GF-D8 (cell line): ENCODE data around the gene FCSK.

Experiments used
- DNase-seq: peaks from one replicate; lab custom pipeline; 2025; lab: John Stamatoyannopoulos, UW

FCSK gene

DNA sequence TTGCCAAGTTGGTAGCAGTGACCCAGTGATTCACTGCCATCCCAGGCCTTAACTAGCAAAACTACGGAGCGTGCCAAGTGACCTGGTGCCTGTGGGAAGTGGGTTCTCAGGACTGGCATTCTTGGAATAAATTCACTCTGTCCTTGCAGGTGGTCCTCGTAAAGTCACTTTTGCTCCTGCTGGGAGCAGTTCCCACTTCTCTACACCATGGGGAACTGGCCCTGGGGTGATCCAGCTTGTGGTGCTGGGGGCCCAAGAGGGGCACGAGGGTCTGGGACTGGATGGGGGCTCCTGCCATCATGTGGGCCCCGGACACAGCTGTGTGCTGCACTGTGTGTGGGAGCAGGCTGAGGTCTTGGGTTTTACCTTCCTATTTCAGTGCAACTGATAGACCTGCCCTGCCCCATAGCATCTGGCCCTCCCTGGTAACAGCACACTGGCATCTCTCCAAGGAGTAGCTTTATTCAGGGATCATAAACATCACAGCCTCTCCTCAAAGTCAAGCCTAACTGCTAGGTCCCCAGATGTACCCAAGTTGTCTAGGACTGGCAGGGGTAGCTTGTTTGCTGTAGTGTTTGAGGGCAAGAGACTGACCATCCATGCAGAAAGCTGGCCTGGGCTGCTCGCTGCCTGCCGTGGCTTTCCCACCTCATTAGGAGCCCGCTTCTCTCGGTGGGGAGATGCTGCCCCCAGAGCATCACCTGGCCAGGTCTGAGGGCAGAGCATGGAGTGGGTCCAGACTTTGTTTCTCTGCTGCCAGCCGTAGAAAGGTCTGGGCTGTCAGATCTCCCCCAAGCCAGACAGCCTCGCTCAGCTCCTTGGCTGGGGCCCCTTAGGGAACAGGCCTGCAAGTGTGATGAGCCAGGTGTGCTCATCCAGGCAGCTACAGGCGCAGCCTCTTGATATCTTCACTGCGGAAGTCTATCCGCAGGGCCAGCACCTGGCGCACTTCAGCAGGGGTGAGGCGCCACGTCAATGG is 26.0 kb downstream of the FCSK start:
- DNase-seq, result no peak

DNA sequence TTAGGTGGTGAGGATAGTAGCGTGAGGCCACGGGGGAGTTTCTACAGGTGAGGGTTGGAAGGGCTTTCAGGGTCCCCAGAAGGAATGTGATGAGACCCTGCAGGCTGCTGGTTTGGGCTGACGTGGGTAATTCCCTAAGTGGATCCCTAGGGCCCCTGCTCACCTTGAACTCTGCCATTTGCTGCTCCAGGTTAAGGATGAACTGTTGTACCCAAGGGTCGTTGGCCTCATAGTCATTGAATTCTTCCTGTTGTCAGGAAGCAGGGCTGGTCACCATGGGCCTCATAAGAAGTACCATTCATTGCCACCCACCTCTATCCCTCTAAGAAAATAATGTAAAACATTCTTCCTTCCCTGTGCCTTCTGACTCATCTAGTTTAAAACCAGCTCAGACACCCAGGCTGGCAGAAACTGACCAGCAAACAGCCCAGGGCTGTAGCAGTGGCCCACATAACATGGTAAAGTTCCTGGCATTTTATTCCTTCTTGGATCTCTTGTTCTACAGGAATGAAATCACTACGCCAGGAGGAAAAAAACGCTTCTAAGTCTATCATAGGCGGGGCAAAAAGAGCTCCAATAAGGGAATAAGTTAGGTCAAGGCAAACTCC is 27.6 kb downstream of the FCSK start:
- DNase-seq, result no peak

DNA sequence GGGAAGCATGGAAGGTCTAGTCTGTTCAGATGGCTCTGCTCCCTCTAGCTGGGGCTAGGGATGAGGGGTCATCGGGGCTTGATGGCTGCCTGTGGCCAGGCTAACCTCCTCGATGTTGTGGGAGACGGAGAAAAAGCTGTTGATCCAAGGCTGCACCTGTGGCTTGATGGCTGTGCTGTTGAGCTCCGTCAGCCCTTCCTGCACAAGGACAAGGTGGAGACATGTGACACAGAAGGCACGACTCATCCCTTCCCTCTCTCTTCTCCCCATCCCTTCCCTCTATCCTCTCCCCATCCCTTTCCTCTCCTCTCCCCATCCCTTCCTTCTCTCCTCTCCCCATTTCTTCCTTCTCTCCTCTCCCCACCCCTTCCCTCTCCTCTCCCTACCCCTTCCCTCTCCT is 28.2 kb downstream of the FCSK start:
- no peak for DNase-seq

DNA sequence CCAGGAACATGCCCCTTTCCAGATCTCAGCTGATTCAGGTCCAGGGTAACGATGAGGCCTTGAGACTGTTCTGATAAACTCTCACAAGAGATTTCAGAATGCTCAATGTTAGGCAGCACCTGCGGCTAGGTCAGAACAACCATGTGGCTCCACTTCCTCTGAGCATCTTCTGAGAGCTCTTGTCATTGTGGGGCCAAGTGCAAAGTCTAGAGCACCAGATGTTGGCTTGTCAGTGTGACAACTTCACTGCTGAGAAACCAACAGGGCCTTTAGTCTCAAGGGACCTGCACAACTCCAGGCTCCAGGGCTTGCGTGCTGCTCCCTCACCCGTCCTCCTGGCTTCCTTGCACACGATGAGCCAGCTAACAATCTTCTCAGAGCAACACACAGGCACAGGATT is 29.0 kb downstream of the FCSK start:
- no peak for DNase-seq

DNA sequence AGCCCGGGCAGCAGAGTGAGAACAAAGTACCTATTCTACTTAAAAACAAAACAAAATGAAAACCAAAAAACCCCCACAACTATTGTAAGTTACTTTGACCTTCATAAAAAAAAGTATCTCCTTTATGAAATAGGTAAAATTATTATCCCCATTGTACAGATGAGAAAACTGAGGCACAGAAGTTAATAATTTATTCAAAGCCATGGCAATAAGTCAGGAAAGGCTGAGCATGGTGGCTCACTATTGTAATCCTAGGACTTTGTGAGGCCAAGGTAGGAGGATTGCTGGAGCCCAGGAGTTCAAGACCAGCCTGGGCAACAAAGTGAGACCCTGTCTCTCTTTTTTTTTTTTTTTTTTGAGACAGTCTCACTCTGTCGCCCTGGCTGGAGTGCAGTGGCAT is 30.5 kb downstream of the FCSK start:
- DNase-seq, result no peak

DNA sequence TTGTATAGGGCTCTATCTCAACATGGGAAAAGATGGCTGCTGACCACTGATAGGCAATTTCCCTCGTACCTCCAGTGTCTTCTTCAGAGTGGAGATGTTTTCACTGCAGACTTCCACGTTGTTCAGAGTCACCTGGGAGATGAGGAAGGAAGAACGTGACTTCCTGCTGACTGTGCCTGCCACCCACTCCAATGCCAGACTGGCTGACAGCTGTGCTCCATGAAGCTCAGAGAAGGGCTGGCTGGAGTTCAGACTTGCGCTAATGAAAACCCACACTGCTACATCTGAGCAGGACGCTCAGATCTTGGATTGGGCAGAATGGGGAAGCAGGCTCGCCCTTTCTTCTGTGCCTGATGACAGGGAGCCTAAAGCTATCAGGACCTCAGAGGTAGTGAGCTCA is 35.9 kb downstream of the FCSK start:
- peak; percentile 24 for DNase-seq

DNA sequence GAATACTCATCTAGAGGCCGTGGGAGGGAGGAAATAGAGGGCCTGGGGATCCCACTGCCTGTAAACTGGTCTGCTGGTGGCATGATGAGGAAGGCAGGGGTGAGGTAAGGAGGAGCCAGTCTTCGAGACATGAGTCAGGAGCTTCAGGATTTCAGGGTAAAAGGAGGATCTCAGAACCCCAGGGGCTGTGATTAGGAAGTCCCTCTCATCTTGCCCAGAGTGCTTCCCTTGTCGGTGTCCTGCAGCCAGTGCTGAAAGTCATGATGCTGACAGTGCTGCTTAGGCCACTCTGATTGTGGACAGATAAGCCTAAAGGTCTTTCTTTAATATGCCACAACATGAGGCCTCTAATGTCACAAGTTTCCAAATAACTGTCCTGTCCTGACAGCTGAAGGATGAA is 39.4 kb downstream of the FCSK start:
- DNase-seq, result no peak

DNA sequence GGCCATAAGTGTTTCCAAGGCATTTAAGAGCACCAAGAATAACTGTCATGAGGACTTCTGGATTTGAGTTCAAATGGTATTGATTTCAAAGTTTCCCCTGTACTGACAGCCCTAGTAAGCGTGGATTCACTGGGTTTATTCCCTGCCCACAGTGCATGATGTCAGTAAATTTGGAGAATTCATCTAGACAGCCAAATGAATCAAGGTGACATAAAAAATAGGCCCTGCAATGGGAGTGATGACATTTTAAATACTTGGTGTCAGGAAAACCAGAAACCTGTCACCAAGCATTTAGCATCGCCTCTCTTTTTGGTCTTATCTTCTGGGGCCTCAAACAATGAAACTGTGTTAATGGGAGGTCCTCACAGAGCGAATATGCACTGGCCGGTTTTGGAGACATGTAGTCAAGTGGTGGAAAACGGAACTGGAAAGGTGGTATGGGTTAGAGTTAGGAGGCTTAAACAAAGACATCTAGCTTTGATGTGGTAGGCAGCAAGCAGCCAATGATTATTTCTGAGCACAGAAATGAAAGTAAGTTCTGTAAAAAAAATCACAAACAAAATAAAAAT is 39.9 kb downstream of the FCSK start:
- no peak for DNase-seq

DNA sequence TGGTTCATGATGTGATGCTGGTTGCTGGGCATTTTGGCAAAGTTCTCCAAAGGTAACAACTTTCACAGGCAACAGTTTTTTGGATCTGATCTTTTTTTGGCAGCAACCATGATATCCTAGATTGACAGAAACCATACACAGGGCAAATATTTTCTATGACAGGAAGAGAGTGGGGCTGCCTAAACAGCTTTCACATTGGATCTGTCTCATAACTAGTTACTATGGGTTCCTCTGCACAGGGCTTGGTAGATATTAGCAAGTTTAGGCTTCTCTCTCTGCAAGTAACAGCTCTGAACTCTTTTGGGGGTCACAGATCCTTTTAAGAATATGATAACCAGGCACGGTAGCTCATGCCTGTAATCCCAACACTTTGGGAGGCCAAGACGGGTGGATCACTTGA is 40.4 kb downstream of the FCSK start:
- DNase-seq, result no peak

DNA sequence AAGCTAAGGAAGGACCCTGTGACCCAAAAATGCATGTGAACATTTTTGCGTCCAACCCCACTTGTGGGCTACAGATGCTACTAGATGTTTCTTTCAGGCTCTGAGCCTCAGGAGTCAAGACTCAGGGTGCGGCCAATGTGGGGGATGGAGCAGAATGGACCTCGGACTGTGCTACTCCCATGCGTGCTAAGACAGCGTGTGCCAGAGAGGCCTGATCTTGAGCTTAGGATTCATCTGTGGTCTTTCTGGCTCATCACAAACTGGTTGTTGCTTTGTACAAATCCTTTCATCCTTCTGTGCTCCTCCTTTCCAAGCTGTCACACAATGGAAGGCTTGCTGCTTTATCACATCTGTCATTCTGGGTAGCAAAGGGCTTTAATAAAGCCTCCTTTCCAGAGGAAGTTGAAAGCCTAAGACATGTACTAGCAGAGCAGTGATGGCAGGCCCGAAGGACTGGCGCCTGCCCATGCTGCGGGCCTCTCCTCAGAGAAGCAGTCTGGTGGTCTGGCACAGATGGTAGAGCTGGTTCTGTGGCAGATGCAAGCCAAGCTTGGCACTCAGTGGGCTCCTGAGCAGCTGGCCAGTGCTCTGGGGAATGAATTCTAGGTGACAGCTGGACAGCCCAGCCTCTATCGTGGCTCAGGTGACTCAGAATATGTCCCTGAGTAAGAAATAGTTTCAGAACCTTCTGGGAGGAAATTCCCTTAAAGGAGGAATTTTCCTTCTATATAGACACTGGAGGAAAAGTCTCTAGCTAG is 41.2 kb downstream of the FCSK start:
- no peak for DNase-seq

DNA sequence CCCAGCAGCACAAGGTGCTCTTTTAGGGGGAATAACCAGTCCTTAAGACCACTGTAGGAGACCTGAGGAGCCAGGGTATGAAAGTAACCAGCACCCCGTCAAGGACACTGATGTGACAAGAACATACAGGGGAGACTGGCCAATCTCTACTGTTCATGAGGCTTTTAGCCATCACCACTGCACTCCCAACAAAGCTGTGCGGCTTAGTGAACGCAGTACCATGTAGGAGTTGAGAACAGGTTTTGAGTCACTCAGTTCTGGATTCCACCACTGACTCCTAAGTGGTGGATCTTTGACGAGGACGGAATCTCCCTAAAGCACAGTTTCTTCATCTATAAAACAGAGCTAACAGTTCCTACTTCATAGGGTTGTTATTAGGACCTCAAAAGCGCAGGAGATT is 42.1 kb downstream of the FCSK start:
- no peak for DNase-seq

DNA sequence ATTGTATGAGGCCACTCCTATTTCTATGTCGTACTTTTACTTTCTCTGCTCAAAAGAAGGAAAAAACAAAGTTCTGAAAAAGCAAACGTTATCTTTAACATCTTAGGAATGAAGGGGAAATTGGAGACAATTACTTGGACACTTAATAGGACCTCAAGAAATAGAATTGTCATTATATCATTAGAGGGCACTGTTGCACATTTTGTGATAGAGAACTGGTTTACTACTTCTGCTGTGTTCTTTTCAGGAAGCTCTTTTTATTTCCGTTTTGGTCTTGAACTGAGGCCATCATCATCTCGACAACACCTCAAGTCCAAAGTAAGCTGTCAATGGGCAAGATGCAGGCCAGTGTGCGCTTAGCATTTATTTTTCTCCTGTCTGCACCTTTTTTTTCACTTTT is 54.4 kb downstream of the FCSK start:
- peak; percentile 23 for DNase-seq

DNA sequence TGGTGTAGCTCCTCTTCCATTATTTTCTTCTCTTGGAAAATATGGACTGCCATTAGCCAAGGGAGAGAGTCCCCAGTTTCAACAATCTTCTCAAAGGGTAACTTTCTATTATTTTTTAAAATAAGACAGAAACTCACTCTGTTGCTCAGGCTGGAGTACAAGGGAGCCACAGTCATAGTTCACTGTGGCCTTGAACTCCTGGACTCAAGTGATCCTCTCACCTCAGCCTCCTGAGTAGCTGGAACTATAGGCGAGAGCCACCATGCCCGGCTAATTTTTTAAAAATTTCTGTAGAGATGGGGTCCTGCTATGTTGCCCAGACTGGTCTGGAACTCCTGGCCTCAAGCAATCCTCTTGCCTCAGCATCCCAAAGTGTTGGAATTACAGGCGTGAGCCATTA is 55.8 kb downstream of the FCSK start:
- no peak for DNase-seq

DNA sequence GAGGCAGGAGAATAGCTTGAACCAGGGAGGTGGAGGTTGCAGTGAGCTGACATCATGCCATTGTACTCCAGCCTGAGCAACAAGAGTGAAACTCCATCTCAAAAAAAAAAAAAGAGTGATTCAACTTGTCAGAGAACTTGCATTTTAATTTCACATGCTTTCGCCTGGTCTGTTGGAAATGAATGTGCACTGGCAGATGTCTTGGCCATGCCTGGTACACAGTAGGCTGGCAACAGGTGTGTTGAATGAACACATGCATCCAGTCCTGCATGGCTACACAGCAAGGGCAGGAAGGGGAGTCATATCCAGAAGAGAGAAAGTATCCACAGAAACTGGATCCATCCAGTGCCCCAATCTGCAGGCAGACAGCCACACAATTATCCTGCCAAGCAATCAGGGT is 57.4 kb downstream of the FCSK start:
- DNase-seq, result no peak

DNA sequence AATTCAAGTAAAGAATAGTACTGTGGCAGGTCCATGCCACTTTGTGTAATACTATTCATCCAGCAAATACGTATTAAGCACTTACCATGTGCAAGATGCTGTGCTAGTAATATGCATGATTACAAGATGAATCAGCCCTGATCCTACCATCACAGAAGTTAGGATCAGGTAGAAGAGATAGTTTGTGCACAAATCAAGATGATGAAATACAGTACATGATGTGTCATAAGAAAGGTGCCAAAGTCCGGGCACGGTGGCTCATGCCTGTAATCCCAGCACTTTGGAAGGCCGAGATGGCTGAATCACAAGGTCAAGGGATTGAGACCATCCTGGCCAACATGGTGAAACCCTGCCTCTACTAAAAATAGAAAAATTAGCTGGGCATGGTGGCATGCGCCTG is 58.1 kb downstream of the FCSK start:
- DNase-seq, result no peak

DNA sequence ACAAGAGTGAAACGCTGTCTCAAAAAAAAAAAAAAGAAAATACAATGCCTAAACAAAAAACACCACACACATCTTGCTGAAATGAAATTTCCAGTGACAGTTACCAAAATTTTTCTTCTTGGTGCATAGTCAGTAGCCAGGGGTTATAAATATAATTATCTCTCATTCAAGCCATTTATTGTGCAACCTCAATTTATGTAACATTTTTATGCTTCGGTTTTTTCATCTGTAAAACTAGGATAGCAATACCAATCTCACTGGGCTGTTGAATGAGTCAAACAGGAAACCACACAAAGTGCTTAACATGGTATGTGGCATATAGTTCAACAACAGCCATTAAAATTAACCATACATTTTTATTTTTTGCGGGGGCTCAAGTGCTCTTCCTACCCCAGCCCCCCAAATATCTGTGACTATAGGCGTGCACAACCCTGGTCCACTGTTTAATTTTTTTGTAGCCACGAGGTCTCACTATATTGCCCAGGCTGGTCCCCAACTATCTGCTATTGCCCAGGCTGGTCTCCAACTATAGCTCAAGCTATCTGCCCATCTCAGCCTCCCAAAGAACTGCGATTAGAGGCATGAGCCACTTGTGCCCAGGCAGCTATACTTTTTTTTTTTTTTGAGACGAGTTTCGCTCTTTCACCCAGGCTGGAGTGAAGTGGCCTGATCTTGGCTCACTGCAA is 66.4 kb downstream of the FCSK start:
- peak; percentile 48 for DNase-seq

DNA sequence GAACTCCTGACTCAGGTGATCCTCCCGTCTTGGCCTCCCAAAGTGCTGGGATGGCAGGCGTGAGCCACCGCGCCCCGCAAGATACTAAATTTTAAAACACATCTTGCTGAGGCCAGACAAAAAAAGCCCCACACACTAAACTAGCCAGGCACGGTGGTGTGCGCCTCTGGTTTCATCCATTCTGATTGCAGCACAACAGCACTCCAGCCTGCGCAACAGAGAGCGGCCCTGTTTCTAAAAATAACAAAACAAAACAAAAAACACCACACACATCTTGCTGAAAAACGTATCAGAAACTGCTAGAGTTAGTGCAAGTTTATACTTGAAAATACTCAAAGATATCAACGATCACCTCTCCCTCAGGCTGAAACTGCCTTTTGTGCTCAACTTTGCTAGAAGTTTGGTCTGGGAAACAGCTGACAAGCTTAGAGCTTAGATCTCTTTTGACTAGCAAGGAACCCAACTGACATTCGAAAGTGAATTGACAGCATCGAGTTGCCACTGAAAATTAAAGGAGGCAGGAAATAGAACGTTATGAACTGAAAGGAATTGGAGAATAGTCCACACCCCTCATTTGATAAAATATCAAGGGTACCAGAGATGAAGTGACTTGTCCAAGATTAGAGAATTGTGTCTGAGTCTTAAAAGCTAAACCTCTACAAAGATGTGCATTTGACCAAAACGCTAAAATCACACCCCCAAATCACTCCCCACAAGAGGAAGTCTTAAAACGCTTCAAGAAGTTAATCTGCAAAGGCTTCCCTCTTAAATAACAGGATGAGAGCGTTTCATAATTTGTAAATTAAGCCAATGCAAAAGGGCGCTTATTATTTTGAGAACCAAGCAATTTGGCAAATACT is 68.1 kb downstream of the FCSK start:
- DNase-seq, result no peak

DNA sequence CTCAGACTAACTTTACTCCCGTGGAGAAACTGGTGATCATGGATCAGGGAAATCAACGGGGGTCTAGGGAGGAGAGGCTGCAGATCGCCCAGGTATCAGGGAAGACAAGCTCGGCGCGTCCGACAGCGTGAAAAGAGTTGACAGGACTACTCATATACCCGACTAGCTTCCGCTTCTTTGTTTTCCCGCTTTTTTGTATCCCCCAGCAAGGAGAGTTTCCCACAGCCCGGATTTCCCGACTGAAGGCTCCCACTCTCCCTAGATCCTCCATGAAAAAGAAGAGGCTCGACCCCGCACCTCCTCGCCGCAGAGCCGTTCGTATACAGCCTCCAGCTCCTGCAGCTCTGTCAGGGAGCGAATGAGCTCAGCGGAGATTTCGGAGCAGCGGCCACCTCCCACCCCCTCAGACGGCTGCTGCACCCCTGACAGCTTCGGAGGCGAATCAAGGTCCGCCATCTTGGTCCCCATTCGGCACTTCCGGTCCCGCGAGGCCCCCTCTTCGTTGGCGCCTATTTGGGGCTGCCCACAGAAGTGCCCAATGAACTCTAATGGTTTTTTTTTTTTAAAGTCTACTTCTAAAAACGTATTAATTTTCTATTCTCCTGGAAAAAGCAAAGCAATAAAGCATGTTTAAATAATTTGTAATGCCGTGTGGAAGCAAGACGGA is 68.8 kb downstream of the FCSK start, which contains the start of gene COG4:
TSS of gene COG4 (minus strand) at position 479 of the 667 bp plus-strand sequence. CDS start at position 468, 11 bp downstream.
- DNase-seq, result peak; percentile 66

DNA sequence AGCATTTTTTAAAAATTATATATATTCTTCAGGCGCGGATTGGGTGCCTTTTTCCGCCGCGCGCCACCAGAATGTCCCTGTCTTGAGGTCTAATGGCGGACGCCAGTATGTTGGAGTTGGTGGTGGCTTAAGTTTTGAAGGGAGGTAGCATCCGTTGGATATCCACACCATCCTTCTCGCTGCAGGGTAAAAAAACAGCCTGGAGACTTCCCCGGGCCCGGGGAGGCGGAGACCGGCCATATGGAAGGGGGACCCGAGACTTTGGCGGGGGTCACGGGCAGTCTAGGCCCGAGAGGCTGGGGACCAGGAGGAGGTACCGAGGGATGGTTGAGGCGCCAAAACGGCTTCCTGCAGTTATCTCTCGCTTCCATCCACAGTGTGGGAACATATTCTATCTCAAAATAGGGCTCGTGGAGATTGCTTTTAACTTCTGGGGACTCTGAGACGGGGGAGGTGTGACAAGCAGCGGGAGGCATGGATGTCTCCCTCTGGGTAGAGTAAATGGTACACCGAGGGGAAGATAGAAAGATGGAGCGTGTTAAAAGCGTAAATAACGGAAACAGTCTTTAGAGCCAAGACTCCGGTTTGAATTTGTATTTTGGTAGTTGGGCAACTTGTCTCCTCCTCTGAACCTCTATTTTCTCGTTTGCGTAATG is 69.5 kb downstream of the FCSK start, which contains the start of gene SF3B3:
TSS of gene SF3B3 (plus strand) at position 74 of the 656 bp plus-strand sequence. CDS start 2,841 bp downstream, outside the sequence.
- peak; percentile 66 for DNase-seq
